Loucy (cell line): ENCODE data around the gene SLC8B1.

Experiments used
- H2AFZ ChIP-seq: fragments of 200-600 bp; sonication (generic); 2 replicates; pipeline ENCODE4 v1.6.0; 2016; ENCODE audit warnings: antibody characterized with exemption, mild to moderate bottlenecking, low read length, moderate library complexity
- H3F3A ChIP-seq: fragments of 200-600 bp; 2 replicates; pipeline ENCODE4 v1.6.0; 2016; ENCODE audit warnings: antibody characterized with exemption, low read depth, mild to moderate bottlenecking
- H3K27me3 ChIP-seq: fragments of 200-600 bp; sonication (generic); 2 replicates; pipeline ENCODE4 v1.6.1; 2014; ENCODE audit warnings: low read length, mild to moderate bottlenecking; ENCODE audit not compliant: insufficient read depth, poor library complexity, severe bottlenecking
- H3K36me3 ChIP-seq: fragments of 200-600 bp; sonication (generic); 2 replicates; pipeline ENCODE4 v1.6.1; 2016; ENCODE audit warnings: low read length; ENCODE audit not compliant: insufficient read depth
- H3K4me1 ChIP-seq: fragments of 200-600 bp; sonication (generic); 2 replicates; pipeline ENCODE4 v1.5.1; 2014; ENCODE audit warnings: low read length, mild to moderate bottlenecking; ENCODE audit not compliant: insufficient read depth, poor library complexity, severe bottlenecking
- H3K4me2 ChIP-seq: fragments of 200-600 bp; sonication (generic); 2 replicates; pipeline ENCODE4 v1.6.0; 2014; ENCODE audit warnings: antibody characterized with exemption, low read length, low read depth, mild to moderate bottlenecking; ENCODE audit not compliant: poor library complexity, severe bottlenecking
- H3K4me3 ChIP-seq: fragments of 200-600 bp; sonication (generic); 2 replicates; pipeline ENCODE4 v1.5.1; 2014; ENCODE audit warnings: low read length, mild to moderate bottlenecking, mixed read lengths; ENCODE audit not compliant: poor library complexity, severe bottlenecking
- H3K79me2 ChIP-seq: fragments of 200-600 bp; sonication (generic); 2 replicates; pipeline ENCODE4 v1.6.1; 2014; ENCODE audit warnings: low read length; ENCODE audit not compliant: insufficient read depth
- H3K9ac ChIP-seq: fragments of 200-600 bp; sonication (generic); 2 replicates; pipeline ENCODE4 v1.6.0; 2014; ENCODE audit warnings: mild to moderate bottlenecking, low read depth, low read length, moderate library complexity; ENCODE audit not compliant: poor library complexity, severe bottlenecking
- H3K9me2 ChIP-seq: fragments of 200-600 bp; sonication (generic); replicated peaks from 2 replicates; pipeline ENCODE4 v1.6.1; 2016; ENCODE audit warnings: low read depth, low read length, mixed read lengths
- H3K9me3 ChIP-seq: fragments of 200-600 bp; sonication (generic); 2 replicates; pipeline ENCODE4 v1.6.1; 2014; ENCODE audit warnings: mild to moderate bottlenecking, antibody characterized with exemption, low read length, low read depth; ENCODE audit not compliant: insufficient read depth
- H4K20me1 ChIP-seq: fragments of 200-600 bp; sonication (generic); 2 replicates; pipeline ENCODE4 v1.6.0; 2014; ENCODE audit warnings: antibody characterized with exemption, low read length, mild to moderate bottlenecking; ENCODE audit not compliant: insufficient read depth, poor library complexity, severe bottlenecking
- EZH2phosphoT487 ChIP-seq: fragments of 200-600 bp; IDR thresholded peaks from 2 replicates; pipeline ENCODE4 v1.6.1; 2018; ENCODE audit warnings: antibody characterized with exemption, mild to moderate bottlenecking, moderate library complexity, borderline replicate concordance
- TF ChIP-seq, protein P1 (sequence below): fragments of 200-600 bp; sonication (generic); conservative IDR thresholded peaks from 2 replicates; pipeline ENCODE4 v1.5.1; 2014; ENCODE audit warnings: mild to moderate bottlenecking, antibody characterized with exemption, low read length

The SLC8B1 gene

DNA sequence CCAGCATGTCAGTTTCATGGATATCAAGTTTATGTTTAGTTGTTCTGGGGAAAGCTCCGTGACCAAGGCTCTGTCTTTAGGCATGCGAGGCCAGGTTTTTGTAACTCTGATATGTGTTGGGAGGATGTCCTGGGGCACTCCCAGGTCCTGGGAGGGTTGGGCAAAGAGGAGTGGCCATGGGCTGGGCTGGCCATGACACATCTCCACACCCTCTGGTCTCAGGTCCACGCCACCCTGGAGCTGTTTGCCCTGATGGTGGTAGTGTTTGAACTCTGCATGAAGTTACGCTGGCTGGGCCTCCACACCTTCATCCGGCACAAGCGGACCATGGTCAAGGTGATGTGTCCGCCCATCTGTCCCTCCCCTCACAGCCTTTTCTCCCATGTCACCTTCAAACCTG is 67.3 kb downstream of the SLC8B1 start:
- Histone ChIP-seq H3K36me3 (no peaks in the 10 kb centered on the region), H2AFZ (no peak overlapping the region), H3K4me3 (no peak overlapping the region), H3K4me2 (no peak overlapping the region), H3F3A (no peaks in the 10 kb centered on the region), H3K4me1 (peaks cover 1% of the 10 kb centered on the region), H3K79me2 (no peaks in the 10 kb centered on the region), H3K9me2 (no peaks in the 10 kb centered on the region), H4K20me1 (no peaks in the 10 kb centered on the region), H3K27me3 (no peaks in the 10 kb centered on the region), H3K9ac (no peak overlapping the region), H3K9me3 (no peaks in the 10 kb centered on the region)
- TF ChIP-seq EZH2phosphoT487: no peak
- TF ChIP-seq, protein P1, sequence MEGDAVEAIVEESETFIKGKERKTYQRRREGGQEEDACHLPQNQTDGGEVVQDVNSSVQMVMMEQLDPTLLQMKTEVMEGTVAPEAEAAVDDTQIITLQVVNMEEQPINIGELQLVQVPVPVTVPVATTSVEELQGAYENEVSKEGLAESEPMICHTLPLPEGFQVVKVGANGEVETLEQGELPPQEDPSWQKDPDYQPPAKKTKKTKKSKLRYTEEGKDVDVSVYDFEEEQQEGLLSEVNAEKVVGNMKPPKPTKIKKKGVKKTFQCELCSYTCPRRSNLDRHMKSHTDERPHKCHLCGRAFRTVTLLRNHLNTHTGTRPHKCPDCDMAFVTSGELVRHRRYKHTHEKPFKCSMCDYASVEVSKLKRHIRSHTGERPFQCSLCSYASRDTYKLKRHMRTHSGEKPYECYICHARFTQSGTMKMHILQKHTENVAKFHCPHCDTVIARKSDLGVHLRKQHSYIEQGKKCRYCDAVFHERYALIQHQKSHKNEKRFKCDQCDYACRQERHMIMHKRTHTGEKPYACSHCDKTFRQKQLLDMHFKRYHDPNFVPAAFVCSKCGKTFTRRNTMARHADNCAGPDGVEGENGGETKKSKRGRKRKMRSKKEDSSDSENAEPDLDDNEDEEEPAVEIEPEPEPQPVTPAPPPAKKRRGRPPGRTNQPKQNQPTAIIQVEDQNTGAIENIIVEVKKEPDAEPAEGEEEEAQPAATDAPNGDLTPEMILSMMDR: no peak

DNA sequence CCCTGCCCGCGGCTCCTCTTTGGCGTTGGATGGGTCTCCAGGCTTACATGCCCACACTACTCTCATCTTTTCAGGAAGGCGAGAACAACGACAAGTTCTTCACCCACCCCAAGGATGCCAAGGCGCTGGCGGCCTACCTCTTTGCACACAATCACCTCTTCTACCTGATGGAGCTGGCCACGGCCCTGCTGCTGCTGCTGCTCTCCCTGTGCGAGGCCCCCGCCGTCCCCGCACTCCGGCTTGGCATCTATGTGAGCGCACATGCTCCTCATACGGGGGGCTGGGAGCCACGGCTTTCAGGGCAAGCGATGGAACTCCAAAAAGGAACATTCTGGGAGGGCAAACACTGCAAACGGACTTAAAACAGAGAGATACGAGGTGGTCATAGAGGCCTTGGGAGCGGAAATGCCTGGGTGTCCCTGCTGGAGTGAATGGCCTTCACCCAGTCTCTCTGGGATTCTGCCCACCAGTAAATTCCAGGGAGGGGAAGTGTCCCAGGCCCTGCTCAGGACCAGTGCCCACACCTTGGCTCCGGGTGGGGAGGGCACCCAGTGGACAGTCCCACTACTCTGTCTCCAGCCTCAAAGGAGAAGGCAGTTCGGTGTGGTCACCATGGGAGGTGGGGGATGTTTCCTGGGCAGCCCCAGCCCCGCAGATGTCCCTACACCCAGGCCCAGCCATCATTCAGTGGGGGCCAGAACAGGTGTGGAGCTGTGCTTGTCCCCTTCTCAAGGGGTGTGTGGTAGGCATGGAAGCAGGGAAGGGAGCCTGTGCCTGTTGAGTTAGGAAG is 68.6 kb downstream of the SLC8B1 start:
- peaks cover 13% of the 10 kb centered on the region for H3K4me1 ChIP-seq
- H3K9me3 ChIP-seq: no peaks in the 10 kb centered on the region
- no peaks in the 10 kb centered on the region for H3K9me2 ChIP-seq
- no peaks in the 10 kb centered on the region for H4K20me1 ChIP-seq
- no peaks in the 10 kb centered on the region for H3F3A ChIP-seq
- H3K36me3 ChIP-seq: no peaks in the 10 kb centered on the region
- H2AFZ ChIP-seq: no peak overlapping the region
- no peak overlapping the region for H3K4me2 ChIP-seq
- no peak overlapping the region for H3K9ac ChIP-seq
- no peaks in the 10 kb centered on the region for H3K79me2 ChIP-seq
- H3K4me3 ChIP-seq: no peak overlapping the region
- no peaks in the 10 kb centered on the region for H3K27me3 ChIP-seq
- TF ChIP-seq EZH2phosphoT487: no peak
- TF ChIP-seq, protein P1: no peak

DNA sequence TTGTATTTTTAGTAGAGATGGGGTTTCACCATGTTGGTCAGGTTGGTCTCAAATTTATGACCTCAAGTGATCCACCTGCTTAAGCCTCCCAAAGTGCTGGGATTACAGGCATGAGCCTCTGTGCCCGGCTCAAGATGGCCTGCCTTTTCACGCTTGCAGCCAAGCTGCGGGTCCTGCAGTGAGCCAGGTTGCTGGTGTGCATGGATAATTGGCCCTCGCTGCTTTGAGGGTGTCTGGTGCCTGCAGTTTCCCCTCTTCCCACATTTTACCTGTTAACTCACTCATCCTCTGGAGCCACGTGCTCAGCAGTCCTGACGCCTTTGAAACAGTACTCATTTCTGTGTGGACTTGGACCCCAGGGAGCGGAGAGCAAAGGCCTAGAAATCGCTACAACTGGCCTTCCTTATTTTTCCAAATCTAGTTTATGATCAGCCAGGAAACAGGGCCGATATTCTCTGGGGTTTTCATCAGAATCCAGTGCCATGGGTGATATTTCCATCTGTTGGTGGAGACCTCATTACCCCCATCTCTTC is 71.4 kb downstream of the SLC8B1 start:
- Histone ChIP-seq H4K20me1 (no peaks in the 10 kb centered on the region), H3K9me2 (no peaks in the 10 kb centered on the region), H3K79me2 (no peaks in the 10 kb centered on the region), H3K36me3 (no peaks in the 10 kb centered on the region), H3K9ac (no peak overlapping the region), H2AFZ (no peak overlapping the region), H3K4me3 (no peak overlapping the region), H3K27me3 (no peaks in the 10 kb centered on the region), H3K9me3 (no peaks in the 10 kb centered on the region), H3K4me2 (no peak overlapping the region), H3F3A (no peaks in the 10 kb centered on the region), H3K4me1 (peaks cover 23% of the 10 kb centered on the region)
- TF ChIP-seq, protein P1: no peak
- no peak for TF ChIP-seq EZH2phosphoT487
